HEK293T (cell line): ENCODE measurements around the gene CIT.

Experiments used
- CTCF ChIA-PET: fragments of 350-600 bp; formaldehyde crosslinking; extraction: SDS; loops from one replicate; lab custom pipeline; 2021; ENCODE audit warnings: antibody characterized with exemption, inconsistent platforms; lab: Yijun Ruan, JAX
- POLR2A ChIA-PET: fragments of 350-600 bp; formaldehyde crosslinking; extraction: SDS; loops from one replicate; lab custom pipeline; 2020; ENCODE audit warnings: antibody characterized with exemption, inconsistent platforms; lab: Yijun Ruan, JAX
- DNase-seq: peaks from one replicate; pipeline ENCODE4 v3.0.0; 2012; ENCODE audit warnings: mixed read lengths; ENCODE audit errors: extremely low spot score
- ARNT ChIP-seq: fragments of 450-650 bp; IDR thresholded peaks from 2 replicates; pipeline ENCODE4 v1.6.1; 2017; ENCODE audit warnings: mild to moderate bottlenecking
- BHLHE40 ChIP-seq: fragments of 450-650 bp; IDR thresholded peaks from 2 replicates; pipeline ENCODE4 v1.6.1; 2016; ENCODE audit warnings: mild to moderate bottlenecking, moderate library complexity, borderline replicate concordance
- CTBP1 ChIP-seq: fragments of 450-650 bp; IDR thresholded peaks from 2 replicates; pipeline ENCODE4 v1.6.1; 2016; ENCODE audit warnings: borderline replicate concordance
- ELF4 ChIP-seq: fragments of 450-650 bp; IDR thresholded peaks from 2 replicates; pipeline ENCODE4 v1.6.1; 2017; ENCODE audit warnings: antibody characterized with exemption
- FOXA1 ChIP-seq: fragments of 450-650 bp; IDR thresholded peaks from 2 replicates; pipeline ENCODE4 v1.6.1; 2016; ENCODE audit warnings: mild to moderate bottlenecking
- FOXK2 ChIP-seq: fragments of 450-650 bp; IDR thresholded peaks from 2 replicates; pipeline ENCODE4 v1.6.1; 2016; ENCODE audit warnings: mild to moderate bottlenecking
- FOXM1 ChIP-seq: fragments of 450-650 bp; IDR thresholded peaks from 2 replicates; pipeline ENCODE4 v1.6.1; 2017; ENCODE audit warnings: mild to moderate bottlenecking, borderline replicate concordance
- HDGF ChIP-seq: fragments of 450-650 bp; IDR thresholded peaks from 2 replicates; pipeline ENCODE4 v1.6.1; 2017; ENCODE audit warnings: antibody characterized with exemption, borderline replicate concordance
- L3MBTL2 ChIP-seq: fragments of 450-650 bp; conservative IDR thresholded peaks from 2 replicates; pipeline ENCODE4 v1.6.1; 2016; ENCODE audit warnings: mild to moderate bottlenecking
- LEF1 ChIP-seq: fragments of 450-650 bp; IDR thresholded peaks from 2 replicates; pipeline ENCODE4 v1.6.1; 2017; ENCODE audit warnings: mild to moderate bottlenecking, borderline replicate concordance
- NFRKB ChIP-seq: fragments of 450-650 bp; IDR thresholded peaks from 2 replicates; pipeline ENCODE4 v1.6.1; 2016; ENCODE audit warnings: mild to moderate bottlenecking, moderate library complexity
- PKNOX1 ChIP-seq: fragments of 450-650 bp; IDR thresholded peaks from 2 replicates; pipeline ENCODE4 v1.6.1; 2016
- SP1 ChIP-seq: fragments of 450-650 bp; IDR thresholded peaks from 2 replicates; pipeline ENCODE4 v1.6.1; 2017
- SUZ12 ChIP-seq: fragments of 450-650 bp; IDR thresholded peaks from 2 replicates; pipeline ENCODE4 v1.6.1; 2016; ENCODE audit warnings: mild to moderate bottlenecking
- TARDBP ChIP-seq: fragments of 450-650 bp; IDR thresholded peaks from 2 replicates; pipeline ENCODE4 v1.6.1; 2016
- ZNF384 ChIP-seq: fragments of 450-650 bp; IDR thresholded peaks from 2 replicates; pipeline ENCODE4 v1.6.1; 2016

The CIT gene

DNA sequence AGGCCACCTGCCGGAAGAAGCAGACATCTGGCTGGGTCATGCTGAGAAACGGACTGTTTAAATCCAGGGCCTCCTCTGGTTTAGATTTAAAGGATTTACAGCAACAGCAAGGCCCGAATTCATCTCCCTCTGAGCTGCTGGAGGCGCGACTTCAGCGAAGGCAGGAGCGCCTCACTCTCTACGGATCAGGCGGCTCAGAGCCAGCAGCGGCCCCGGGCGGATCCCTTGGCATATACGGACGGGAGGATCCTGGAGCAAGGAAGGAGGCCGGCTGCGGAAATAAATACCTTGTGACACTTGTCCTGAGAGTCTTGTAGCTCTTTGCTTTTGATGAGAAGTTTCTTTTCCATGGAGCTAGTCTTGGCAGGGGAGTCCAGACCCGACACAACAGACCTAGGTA is 92.4 kb downstream of the CIT start:
- CTCF ChIA-PET, result no interaction called here

GRCh38 chr12:119783787-119784186 is 93.3 kb downstream of the CIT start:
- no peak for DNase-seq
- CTCF ChIA-PET, result no interaction called here
- TF ChIP-seq HDGF (no peak), L3MBTL2 (no peak), BHLHE40 (no peak), FOXA1 (no peak), TARDBP (no peak), ELF4 (no peak), PKNOX1 (no peak), LEF1 (no peak), NFRKB (no peak), FOXM1 (no peak)
- POLR2A ChIA-PET, result no interaction called here

More for the DNA sequence above, 92.4 kb downstream of the CIT start:
- POLR2A ChIA-PET, result no interaction called here
- no peak for DNase-seq
- no peak for TF ChIP-seq FOXM1
- no peak for TF ChIP-seq FOXK2
- no peak for TF ChIP-seq BHLHE40
- TF ChIP-seq NFRKB, result no peak
- TF ChIP-seq PKNOX1, result no peak
- TF ChIP-seq L3MBTL2, result no peak

GRCh38 chr12:119781804-119782203 is 95.3 kb downstream of the CIT start:
- CTCF ChIA-PET, result interaction anchor here (1.4 to 2.1 kb wide), 4 partner anchors 9 to 20 kb away, joined by 3 to 10 read pairs (median 8); no protein-coding TSS in a partner anchor
- no peak for DNase-seq

GRCh38 chr12:119780786-119781434 is 96.2 kb downstream of the CIT start:
- POLR2A ChIA-PET, result no interaction called here
- peak; percentile 55 for DNase-seq
- TF ChIP-seq FOXM1 (no peak), LEF1 (no peak), PKNOX1 (no peak), ELF4 (no peak), ZNF384 (no peak)
- CTCF ChIA-PET, result interaction anchor here (0.6 to 2.1 kb wide), 13 partner anchors 9 to 457 kb away, joined by 3 to 10 read pairs (median 3); no protein-coding TSS in a partner anchor

More at GRCh38 chr12:119781804-119782203, 95.3 kb downstream of the CIT start:
- POLR2A ChIA-PET, result no interaction called here
- TF ChIP-seq FOXK2 (no peak), LEF1 (no peak), SP1 (no peak), NFRKB (no peak), FOXA1 (no peak), BHLHE40 (no peak), SUZ12 (no peak), ELF4 (no peak), ZNF384 (no peak), FOXM1 (no peak), ARNT (no peak), CTBP1 (no peak)

DNA sequence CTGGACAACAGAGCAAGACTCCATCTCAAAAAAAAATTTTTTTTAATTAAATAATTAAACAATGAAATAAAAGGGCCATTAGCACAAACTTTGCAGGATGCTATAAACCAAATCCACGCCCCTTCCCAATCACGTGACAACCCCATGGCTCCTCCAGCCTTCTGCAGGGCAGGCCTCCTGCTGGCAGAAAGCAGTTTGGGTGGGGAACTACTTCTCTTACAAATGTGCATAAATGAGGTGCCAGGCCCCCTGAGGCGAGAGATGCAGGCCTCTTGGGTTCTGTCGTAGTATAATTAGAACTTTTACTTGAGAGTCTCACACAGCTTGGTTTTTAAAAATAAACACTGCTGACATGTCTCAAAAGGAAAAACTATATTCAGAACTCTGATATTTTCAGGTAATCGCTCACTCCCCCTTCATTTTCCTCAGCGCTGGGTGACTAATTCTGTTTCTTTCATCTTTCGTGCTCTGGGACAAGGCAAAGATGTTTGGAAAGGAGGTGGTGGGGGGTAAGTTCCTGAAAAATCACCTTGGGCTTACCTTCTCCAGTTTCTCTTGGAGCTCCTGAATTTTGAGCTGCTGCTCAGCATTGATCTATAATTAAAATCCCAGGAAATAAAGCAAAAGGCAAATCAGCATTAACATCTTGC is 101.7 kb downstream of the CIT start:
- POLR2A ChIA-PET, result no interaction called here
- no peak for DNase-seq
- TF ChIP-seq FOXK2 (no peak), ARNT (no peak), NFRKB (no peak)
- CTCF ChIA-PET, result no interaction called here

DNA sequence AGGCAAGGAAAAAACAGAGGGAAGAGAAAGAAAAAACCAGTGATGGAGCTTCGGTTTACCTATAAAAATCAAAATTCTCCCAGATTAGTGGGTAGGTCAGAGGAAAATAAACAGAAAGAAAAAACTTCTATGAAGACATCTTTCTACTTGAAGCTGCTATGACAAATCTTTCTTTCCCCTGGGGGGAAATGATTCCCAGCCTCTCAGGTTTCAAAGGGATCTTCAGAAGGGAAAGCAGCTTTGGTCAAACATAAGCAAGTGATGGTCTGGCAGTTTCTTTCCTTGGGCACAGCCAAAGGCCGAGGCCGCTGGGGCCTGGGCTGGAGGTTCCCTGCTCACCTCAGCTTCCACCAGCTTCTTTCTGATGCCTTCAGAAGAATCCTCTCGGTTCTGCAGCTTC is 104.7 kb downstream of the CIT start:
- TF ChIP-seq TARDBP (no peak), PKNOX1 (no peak), CTBP1 (no peak), ELF4 (no peak), ZNF384 (no peak), SUZ12 (no peak), FOXK2 (no peak)
- ChIA-PET CTCF (interaction anchor here (2.1 kb wide), 1 partner anchor 9 kb away, joined by 8 read pairs; no protein-coding TSS in a partner anchor), POLR2A (no interaction called here)
- DNase-seq, result no peak
